HG02870 (cell line): ENCODE measurements around the gene KLHL29.
A peak's percentile ranks its signal among the peaks of the same experiment; 100 is the strongest.

Source experiments
- ATAC-seq: cut with Tn5 transposase; IDR thresholded peaks from one replicate; pipeline ENCODE4 v1.9.1; 2021; ENCODE audit warnings: mild to moderate bottlenecking, moderate library complexity; ENCODE audit not compliant: unreplicated experiment

KLHL29 gene

DNA sequence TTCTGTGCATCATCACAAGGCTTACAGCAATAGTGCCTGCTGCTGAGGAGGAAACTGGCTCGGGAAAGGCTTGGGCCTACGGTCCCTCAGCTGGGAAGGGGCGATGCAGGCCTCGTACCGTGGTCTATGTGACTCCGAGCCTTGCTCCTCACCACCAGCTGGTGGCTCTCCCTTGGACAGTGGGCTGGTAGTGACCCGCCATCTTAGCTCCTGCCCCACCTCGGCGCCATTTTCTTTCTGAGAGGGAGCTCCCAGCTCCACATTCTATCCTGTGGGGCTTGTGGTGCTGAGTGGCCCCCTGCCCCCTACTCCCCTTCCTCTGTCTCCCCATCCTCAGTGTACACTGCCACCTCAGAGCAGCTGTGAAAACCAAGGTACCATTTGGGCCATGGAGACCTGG lies 255.7 kb downstream of the KLHL29 start:
- ATAC-seq, result no peak

DNA sequence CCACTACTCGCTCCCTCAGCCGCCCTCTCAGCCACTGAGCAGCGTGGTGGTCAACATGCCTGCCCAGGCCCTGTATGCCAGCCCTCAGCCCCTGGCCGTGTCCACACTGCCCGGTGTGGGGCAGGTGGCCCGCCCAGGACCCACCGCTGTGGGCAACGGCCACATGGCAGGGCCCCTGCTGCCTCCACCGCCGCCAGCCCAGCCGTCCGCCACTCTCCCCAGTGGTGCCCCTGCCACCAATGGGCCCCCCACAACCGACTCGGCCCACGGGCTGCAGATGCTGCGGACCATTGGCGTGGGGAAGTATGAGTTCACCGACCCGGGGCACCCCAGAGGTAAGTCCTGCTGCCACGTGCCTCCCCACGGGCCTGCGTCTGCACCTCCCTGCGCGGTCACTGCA lies 257.5 kb downstream of the KLHL29 start:
- ATAC-seq, result no peak

DNA sequence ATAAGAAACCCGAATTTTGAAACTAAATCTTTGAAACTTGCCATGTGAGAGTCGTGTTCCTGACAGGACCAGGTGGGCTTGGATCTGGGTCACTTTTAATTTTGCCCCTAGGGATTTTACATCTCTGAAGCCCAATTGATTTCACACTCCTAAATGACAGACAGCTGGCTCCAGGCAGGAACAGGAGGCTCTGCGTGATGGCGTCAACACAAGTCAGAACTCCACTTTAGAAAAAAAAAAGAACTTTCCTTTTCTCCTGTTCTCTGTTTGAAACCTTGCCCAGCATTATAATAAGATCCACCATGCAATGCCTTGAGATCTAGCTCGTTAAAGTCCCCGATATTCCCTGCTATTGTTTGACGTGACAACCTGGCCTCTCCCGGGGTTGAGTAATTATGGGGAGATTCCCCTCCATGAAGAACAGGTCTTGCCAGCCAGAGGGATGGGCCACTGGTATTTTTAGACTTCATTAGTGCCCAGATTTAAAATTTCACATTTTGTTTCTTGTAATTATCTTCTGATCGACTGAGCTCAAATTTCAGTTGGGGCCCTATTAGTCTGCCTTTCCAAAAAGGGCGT lies 260.3 kb downstream of the KLHL29 start:
- no peak for ATAC-seq

DNA sequence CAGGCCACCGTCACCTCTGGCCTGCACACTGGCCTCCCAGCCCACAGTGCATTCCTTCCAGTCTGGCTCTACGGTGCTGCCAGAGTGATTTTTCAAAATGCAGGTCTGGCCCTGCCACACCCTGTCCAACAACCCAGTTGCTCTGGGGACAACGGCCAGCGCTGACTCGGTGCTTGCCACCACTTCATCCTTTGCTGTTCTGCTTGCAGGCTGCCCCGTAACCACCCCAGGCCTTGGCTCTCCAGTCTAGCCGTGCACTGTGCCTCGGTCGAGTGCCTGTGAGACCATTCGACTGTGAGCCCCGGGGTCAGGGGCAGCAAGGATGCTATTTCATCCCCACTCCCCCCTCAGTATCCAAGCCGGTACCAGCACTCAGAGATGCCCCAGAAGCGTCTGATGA lies 262.6 kb downstream of the KLHL29 start:
- no peak for ATAC-seq

DNA sequence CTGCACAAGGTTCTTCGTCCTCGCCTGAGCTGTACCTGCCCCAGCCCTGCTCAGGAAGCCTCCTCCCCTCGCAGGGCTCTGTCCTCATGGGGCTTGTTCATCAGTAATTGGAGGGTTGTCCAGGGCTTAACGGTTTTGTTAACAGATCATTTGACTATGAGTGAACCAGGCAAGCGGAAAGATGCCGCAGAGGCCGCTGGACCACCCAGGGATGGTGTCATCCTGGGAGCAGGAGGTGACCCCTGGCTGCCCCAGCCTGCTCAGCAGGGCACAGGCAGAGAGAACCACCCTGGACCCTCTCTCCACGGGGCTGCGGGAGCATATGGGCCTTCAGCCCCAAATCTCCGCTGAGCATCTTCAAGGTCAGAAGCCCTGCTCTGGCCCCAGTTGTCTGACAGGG lies 264.3 kb downstream of the KLHL29 start:
- ATAC-seq, result no peak

DNA sequence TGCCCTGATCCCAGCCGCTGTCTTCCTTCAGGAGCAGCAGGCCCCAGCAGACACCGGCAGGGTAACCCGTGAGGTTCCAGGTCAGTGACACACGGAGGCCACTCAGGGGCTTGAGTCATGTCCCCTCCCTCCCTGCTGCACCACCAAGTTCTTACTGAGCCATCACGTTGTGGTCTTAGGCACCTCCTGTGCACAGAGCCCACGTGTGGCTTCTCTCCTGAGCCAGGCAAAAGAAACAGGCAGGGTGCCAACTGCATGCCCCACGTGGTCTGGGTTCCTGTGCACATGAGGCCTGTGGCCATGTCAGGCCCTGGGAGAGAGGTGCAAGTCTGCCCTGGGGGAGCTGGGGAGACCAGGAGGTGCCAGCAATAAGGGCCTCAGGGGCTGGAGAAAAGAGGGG lies 264.8 kb downstream of the KLHL29 start:
- no peak for ATAC-seq

DNA sequence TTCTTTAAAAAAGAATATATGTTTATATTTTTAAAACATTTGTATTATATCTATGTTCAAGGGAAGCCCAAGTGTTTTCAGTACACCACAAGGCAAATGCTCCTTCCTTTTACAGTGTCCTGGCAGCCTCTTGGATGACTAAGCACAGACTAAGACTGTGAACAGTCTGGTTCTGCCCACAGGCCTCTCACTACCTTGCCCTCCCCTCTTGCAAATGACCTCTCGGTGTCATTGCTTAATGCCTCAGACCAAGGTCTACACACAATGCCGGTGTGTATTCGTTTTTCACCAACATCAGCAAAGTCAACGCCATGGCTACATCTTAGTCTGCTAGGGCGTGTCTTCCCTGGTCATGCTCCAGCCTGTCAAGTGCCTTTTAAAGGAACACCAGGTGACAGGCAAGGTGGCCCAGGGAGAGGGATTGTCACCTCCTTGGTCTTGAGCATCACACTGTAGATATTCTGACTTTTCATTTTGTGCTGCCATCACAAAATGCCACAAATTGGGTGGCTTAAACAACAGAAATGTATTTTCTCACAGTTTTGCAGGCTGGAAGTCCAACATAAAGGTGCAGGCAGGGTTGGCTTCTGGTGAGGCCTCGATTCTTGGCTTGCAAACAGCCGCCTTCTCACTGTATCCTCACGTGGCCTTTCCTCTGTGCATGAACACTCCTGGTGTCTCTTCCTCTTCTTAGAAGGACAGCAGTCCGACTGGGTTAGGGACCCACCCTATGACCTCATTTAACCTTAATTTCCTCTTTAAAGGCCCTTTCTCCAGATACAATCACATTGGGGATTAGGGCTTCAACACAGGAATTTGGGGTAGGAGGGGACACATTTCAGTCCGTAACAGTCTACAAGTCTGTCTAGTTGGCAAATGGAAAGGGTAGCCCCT lies 266.5 kb downstream of the KLHL29 start:
- ATAC-seq, result no peak

DNA sequence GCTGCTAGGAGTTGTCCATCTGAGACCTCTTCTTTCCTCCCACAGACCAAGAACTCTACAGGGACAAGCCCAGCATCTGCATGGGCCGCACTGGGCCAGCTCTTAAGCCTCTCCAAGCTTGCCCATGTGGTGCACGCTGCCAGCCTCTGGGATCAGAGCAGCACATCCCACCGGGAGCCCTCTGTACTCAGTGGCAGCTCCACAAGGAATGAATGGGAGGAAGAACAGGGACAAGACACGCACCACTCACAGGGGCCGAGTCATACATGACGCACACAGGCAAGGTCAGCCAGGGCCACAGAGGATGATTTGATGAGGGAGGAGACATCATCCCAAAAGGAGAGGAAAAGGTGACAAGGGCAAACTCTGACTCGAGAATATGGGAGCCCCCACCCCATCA lies 268.3 kb downstream of the KLHL29 start:
- no peak for ATAC-seq

DNA sequence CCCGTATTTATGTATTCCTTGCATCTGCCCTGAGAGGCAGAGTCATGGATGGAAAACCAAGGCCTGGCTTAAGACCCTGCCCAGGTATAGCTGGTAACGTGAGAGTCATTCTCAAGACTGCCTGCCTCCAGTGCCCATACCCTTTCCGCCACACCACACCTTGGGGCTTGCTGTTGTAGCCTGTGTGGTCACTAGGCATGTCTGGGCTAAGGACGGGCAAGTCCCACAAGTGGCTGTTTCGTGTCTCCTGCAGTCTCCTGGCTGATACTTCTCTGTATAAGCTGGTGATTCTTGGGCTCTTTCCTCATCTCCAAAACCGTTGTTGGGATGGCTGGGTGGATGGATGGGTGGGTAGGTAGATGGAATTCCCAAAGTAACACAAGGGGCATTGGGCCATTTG lies 269.8 kb downstream of the KLHL29 start:
- no peak for ATAC-seq

DNA sequence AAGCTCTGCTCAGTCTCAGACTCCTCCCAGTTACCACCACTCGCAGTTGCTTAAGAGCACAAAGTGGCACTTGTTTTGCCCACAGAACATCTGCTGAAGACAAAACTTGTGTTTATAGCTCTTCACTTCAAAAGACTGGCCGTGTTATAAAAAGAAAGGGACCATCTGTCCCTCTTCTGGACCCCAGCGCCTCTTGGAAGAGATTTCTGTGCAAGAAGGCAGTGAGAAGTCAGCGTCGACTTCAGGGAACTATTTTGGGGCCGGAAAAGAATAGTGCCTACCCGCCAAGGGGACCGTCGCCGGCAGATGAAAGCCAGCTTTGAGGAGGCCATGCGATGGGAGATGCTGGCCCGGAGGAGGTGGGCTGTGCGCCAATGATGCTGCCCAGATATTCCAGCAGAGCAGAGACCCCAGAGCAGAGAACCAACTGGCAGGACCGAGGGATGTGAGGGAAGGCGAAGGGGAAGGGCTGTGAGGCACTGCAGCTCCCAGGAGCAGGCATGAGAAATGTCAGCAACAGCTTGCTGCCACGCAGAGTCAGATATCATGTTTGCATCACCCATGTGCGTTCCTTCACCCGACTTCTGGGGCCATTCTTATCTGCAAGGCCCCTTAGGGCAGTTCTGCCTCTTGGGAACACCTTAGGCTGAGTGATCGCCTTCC lies 271.1 kb downstream of the KLHL29 start:
- ATAC-seq, result no peak

DNA sequence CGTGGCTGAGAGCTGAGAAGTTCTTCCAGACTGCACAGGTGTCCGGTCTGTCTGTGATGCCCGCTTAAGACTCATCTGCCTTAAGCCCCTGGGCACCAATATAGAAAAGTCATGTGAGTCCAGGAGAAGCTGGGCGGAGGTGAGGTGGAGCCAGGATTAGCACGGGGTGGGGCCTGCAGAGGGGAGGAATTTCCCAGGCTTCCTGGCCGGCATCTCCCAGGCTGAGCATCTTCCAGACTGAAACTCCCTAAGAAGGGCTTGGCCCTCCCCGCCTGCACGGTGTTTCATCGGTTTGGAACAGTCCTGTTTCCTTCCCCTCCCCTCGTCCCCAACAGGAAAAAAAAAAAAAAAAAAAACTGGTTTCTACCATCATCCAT lies 271.6 kb downstream of the KLHL29 start:
- no peak for ATAC-seq

DNA sequence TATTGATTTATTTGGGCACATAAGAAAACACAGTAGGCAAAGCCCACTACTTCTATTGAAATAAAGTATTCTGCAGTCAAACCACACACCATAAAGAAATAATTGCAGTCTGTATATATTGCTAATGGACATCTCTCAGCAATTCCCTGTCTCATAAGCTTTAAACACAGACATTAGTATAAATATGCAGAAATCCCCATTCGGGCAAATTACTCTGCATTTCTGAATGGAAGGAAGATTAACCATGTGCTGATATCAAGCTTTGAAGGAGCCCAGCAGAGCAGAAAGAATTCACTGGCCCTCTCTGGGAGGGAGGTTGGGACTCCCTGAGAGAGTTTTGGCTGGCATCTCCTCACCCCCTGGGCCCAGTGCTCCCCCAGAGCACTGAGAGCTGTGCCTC lies 272.4 kb downstream of the KLHL29 start:
- ATAC-seq, result no peak

DNA sequence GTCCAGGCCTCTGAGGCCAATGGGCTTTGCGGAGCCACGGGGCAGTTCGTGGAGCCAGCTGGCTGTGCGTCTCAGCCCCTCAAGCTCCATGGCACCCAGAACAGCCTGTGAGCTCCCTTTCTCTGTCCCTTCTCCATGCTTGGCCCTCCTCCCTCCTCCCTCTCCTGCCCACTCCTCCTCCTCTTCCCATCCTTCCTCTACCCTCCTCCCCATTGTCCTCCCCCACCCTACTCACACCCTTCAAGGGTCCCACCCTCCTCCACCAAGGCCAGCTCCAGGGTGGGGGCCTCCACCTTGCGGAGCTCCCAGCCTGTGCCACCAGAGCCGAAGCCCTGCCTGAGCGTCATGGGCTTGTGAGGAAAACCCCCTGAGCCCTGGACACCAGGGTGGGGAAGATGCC lies 273.0 kb downstream of the KLHL29 start:
- peak; percentile 5 for ATAC-seq

DNA sequence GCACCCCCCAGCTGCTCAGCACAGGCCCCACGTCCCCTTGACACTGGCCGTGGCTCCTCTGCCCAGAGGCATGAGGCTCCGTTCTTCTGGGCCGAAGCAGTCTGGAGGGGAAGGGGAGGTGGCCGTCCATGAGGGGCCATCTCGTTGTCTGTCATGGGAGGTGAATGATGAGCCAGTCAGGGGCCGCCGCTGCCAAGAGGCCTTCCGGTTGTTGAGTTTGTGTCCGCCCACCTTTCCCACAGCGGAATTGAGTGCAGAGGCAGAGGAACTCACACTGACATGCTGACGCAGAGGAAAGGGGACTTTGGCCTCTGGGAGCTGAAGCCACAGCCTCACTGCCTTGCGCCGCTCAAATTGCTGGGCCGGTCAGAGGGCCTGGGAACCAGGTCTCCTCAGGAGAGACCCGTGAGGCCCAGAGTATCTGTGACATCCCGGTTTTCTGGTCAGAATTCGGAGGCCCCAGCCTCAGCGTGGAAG lies 273.5 kb downstream of the KLHL29 start:
- peak; percentile 41 for ATAC-seq

DNA sequence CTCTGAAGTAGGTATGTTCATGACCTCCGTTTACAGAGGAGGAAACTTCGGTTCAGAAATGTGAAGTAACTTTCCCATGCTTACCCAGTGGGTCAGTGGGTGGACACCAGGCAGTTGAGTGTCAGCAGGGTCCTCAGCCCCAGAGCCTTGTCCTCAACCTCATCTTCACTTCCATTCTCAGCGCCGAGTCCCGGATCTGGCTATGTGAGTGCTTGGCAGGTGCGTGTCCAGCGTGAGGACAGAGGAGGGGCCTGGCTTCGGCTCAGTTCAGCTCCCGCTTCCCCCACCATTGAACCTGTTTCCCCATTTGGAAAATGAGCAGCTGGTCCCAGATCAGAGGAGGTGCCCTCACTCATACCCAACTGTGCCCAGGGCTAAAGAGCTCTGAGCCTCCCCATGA lies 274.3 kb downstream of the KLHL29 start:
- ATAC-seq, result no peak

DNA sequence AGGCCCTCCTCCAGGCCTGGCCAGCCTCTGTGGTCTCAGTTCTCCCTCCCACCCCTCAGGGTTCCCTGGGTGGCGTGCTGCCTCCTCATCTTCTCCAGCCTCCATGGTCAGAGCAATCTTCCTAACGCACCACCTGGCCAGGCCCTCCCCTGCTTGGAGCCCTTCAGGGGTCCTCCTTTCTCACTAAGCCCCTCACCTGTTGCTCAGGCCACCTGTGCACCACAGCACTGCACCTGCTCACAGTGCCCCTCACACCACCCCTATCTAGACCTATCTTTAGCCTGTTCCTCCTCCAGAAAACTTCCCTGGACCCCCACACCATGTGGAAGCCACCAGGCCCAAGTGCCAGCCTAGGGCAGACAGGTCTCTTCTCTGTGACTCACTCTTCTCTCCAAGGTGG lies 274.8 kb downstream of the KLHL29 start:
- ATAC-seq, result no peak

DNA sequence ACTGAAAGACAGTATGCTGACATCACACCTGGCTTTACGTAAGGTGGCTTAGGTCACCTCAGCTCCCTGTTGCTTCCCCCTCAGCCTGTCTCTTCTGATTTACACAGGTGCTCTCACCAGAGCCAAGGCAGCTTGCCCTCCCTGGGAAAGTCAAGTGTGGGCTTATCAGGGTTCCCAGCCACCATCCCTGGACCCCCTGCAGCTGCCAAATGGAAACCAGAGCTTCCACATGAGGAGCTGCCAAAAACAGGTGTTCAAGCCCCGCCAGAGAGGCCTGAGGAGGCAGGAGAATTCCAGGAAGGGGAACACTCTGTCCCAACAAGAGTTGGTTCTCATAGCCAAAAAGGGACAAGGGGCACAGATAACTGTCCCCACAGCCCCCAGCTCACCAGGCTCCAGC lies 275.3 kb downstream of the KLHL29 start:
- ATAC-seq, result no peak

DNA sequence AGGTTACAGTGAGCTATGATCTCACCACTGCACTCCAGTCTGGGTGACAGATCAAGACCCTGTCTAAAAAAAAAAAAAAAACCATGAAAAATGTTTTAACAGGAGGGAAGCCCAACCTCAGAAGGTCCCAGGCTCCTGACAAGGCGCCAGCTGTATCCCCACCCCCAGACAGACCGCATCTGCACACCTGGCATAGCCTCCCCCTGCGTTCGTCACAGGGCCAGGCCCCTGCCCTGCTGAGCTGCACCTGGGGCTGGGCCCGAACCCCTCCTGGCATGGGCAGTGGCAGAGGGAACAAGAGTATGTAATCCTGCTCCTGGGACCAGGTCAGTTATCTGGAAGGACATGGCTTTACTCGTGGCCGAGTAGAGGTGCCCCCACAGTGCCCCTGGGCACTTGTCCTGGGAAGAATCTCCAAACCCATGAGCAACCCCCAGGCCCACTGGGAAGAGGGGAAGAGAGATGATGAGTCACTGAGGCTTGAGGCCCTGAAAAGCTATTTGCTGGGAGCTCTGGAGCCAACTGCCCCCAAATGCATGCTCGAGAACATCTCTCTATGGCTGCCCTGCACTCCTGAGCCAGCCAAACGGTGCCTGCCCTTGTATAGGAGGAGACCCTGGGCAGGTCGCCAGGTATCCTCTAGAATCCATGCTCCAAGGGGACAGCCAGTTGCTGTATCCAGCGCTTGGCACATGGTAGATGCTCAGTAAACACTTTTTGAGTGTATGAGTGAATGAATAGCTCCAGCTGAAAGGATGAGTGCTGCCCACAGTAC lies 276.5 kb downstream of the KLHL29 start:
- no peak for ATAC-seq

DNA sequence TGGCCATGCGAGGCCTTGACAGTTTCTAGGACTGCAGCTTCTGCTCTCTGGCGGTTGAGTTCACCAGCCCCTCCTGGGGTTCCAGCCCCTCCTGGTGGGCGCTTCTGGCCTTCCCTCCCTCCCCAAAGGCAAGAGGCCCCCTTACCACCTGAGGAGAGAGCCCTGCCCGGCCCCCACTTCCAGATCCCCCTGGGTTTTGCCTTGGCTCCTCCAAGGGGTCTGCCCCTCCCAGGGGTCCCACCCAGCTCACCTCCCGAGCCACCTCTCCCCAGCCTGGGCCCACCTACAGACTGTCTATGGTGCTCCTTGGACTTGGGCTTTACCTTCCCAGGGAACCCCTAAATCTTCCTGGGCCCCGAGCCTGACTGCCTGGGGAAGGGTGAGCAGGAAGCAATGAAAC lies 277.5 kb downstream of the KLHL29 start:
- no peak for ATAC-seq

DNA sequence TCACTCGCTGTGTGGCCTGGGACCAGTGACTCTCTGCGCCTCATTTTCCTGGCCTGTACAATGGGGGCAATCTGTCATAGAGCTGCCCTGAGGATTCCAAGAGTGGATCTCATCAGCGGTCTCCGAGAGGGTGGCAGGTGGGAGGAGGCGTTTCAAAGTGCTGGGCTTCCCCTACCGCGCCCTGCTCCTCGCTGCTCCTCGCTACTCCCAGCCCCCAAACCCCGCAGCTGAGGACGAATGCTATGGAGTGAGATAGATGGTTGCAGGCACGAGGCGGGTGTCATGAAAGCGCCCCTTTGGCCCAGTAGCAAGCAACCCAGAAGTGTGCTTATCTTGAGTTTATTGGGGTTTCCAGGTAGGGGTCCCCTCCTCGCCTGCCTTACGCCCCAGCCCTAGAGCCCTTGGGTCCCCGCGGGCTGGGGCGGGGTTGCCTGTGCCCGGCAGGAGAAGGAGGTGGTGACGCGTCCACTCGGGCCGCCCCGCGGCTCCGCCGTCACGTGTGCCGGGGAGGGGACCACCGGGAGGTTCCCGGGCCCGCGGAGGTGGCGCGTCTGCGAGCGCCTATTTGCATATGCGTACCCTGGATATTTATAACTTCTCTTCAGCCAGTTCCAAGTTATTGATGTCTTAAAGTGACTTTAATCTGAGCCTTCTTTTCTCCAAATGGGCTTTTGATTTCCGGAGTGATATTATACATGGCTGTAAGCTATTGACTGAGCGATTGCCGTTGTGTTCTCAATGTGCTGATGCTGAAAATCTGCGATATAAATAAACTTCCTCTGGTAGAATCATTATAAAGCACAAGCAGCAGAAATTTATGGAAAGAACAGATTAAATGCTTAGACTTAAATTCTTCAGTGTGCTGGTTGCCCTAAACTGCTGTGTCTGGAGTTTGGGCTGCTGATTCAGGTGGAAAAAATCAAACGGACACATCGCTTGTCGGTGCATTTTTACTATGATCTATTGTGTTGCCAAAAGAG lies 278.3 kb downstream of the KLHL29 start:
- no peak for ATAC-seq
